RWPE2 (cell line): Measurements from ENCODE around the gene CNMD.
A peak's percentile ranks its signal among the peaks of the same experiment; 100 is the strongest.

Experiments used
- ATAC-seq: fragments of 200-7000 bp; cut with Tn5 transposase; 3 replicates; pipeline ENCODE4 v1.9.1; 2021; ENCODE audit warnings: low read depth
- DNase-seq: peaks from one replicate; pipeline ENCODE4 v3.0.0-alpha.2; 2020; ENCODE audit warnings: low spot score
- H3K27ac ChIP-seq: fragments of 450-650 bp; 2 replicates; pipeline ENCODE4 v1.5.1; 2017; ENCODE audit warnings: mild to moderate bottlenecking; ENCODE audit not compliant: poor library complexity, severe bottlenecking
- H3K27me3 ChIP-seq: fragments of 250-450 bp; sonication (Bioruptor Pico); 2 replicates; pipeline ENCODE4 v1.5.1; 2021; ENCODE audit warnings: mild to moderate bottlenecking, moderate library complexity; ENCODE audit not compliant: insufficient read depth, poor library complexity, severe bottlenecking
- H3K36me3 ChIP-seq: fragments of 250-450 bp; sonication (Bioruptor Pico); 2 replicates; pipeline ENCODE4 v1.5.1; 2020; ENCODE audit warnings: low read depth, mild to moderate bottlenecking, moderate library complexity
- H3K4me1 ChIP-seq: fragments of 250-450 bp; sonication (Bioruptor Pico); 2 replicates; pipeline ENCODE4 v1.5.1; 2021; ENCODE audit warnings: mild to moderate bottlenecking, moderate library complexity; ENCODE audit not compliant: insufficient read depth, poor library complexity, severe bottlenecking
- H3K4me3 ChIP-seq: fragments of 250-450 bp; sonication (Bioruptor Pico); 2 replicates; pipeline ENCODE4 v1.5.1; 2021; ENCODE audit warnings: mild to moderate bottlenecking, moderate library complexity; ENCODE audit not compliant: severe bottlenecking
- H3K9me3 ChIP-seq: fragments of 250-450 bp; sonication (Bioruptor Pico); 2 replicates; pipeline ENCODE4 v1.5.1; 2021; ENCODE audit warnings: mild to moderate bottlenecking, moderate library complexity; ENCODE audit not compliant: severe bottlenecking
- CTCF ChIP-seq: fragments of 450-650 bp; IDR thresholded peaks from one replicate; pipeline ENCODE4 v1.5.1; 2017; ENCODE audit warnings: mild to moderate bottlenecking, moderate library complexity; ENCODE audit not compliant: poor library complexity, severe bottlenecking

Gene CNMD

GRCh38 chr13:52749419-52749818 lies 9.8 kb upstream of the CNMD start:
- no peak for TF ChIP-seq CTCF
- no peaks in the 10 kb centered on the region for H3K4me1 ChIP-seq
- ATAC-seq (no peak), DNase-seq (no peak)
- H3K4me3 ChIP-seq: no peak overlapping the region
- no peaks in the 10 kb centered on the region for H3K27me3 ChIP-seq
- no peaks in the 10 kb centered on the region for H3K9me3 ChIP-seq
- no peaks in the 10 kb centered on the region for H3K36me3 ChIP-seq
- H3K27ac ChIP-seq: no peak overlapping the region

- TF ChIP-seq CTCF: no peak
- no peaks in the 10 kb centered on the region for H3K4me1 ChIP-seq
- DNase-seq (no peak), ATAC-seq (no peak)
- H3K4me3 ChIP-seq: no peak overlapping the region
- H3K27ac ChIP-seq: no peak overlapping the region
- H3K9me3 ChIP-seq: no peaks in the 10 kb centered on the region
- no peaks in the 10 kb centered on the region for H3K36me3 ChIP-seq
- peaks cover 1% of the 10 kb centered on the region for H3K27me3 ChIP-seq
Measured at GRCh38 chr13:52746141-52746540, 6.5 kb upstream of the CNMD start.

- no peak for DNase-seq
- no peaks in the 10 kb centered on the region for H3K36me3 ChIP-seq
Measured at GRCh38 chr13:52744842-52745375, 5.3 kb upstream of the CNMD start.

GRCh38 chr13:52743988-52744387 lies 4.4 kb upstream of the CNMD start:
- Histone ChIP-seq H3K27ac (no peak overlapping the region), H3K27me3 (peaks cover 23% of the 10 kb centered on the region), H3K9me3 (no peaks in the 10 kb centered on the region), H3K4me1 (no peaks in the 10 kb centered on the region), H3K36me3 (no peaks in the 10 kb centered on the region), H3K4me3 (no peak overlapping the region)
- DNase-seq: no peak
- no peak for ATAC-seq
- peak; percentile 11 for TF ChIP-seq CTCF

More at GRCh38 chr13:52744842-52745375, 5.3 kb upstream of the CNMD start:
- Histone ChIP-seq H3K27ac (no peak overlapping the region), H3K4me1 (no peaks in the 10 kb centered on the region), H3K4me3 (no peak overlapping the region), H3K27me3 (peaks cover 14% of the 10 kb centered on the region), H3K9me3 (no peaks in the 10 kb centered on the region)
- TF ChIP-seq CTCF: no peak
- ATAC-seq: no peak

GRCh38 chr13:52743569-52743968 lies 3.9 kb upstream of the CNMD start:
- H3K36me3 ChIP-seq: no peaks in the 10 kb centered on the region
- H3K9me3 ChIP-seq: no peaks in the 10 kb centered on the region
- H3K27me3 ChIP-seq: peaks cover 27% of the 10 kb centered on the region
- no peak for ATAC-seq
- DNase-seq: no peak
- no peak overlapping the region for H3K27ac ChIP-seq
- no peak for TF ChIP-seq CTCF
- H3K4me3 ChIP-seq: no peak overlapping the region
- no peaks in the 10 kb centered on the region for H3K4me1 ChIP-seq
